A549 (cell line): ENCODE data around the gene GATA6. TPM values are rescaled to one million over a fixed set of nuclear protein-coding genes. Genes with fewer than 3 reads are reported as not detected.

Experiments
- ATAC-seq, 2 experiments: fragments of 200-7000 bp in 1 of 2; fragments of >200 bp in 1 of 2; cut with Nextera tagmentation in 1 of 2; cut with Tn5 transposase in 1 of 2; 3 replicates each; pipeline versions ENCODE4 v1.8.0 to v1.9.1; 2018 to 2020; ENCODE audit warnings: mild to moderate bottlenecking in 1 of 2, moderate library complexity in 1 of 2
- CTCF ChIA-PET: fragments of 300-600 bp; sonication (Branson Sonifier 250); formaldehyde crosslinking; extraction: SDS; loops from one replicate; lab custom pipeline; 2021; ENCODE audit warnings: antibody characterized with exemption, inconsistent platforms; lab: Yijun Ruan, JAX
- POLR2A ChIA-PET: fragments of 350-600 bp; formaldehyde crosslinking; extraction: SDS; loops from one replicate; lab custom pipeline; 2021; ENCODE audit warnings: antibody characterized with exemption, inconsistent platforms; lab: Yijun Ruan, JAX
- DNase-seq, 2 experiments: peaks; one replicate each; pipeline versions ENCODE4 v3.0.0 to v3.0.0-alpha.2; 2011 to 2016; ENCODE audit warnings: low read depth in 1 of 2, low spot score in 1 of 2
- FAIRE-seq: peaks from 2 replicates; lab custom pipeline; 2011; peaks lifted over from hg19 to GRCh38; lab: Jason Lieb, UNC
- H3K27ac ChIP-seq, 2 experiments: fragments of >200 bp; sonication (Bioruptor Twin); formaldehyde crosslinking; 3 replicates each; pipeline ENCODE4 v1.5.1; 2016 to 2017
- H3K4me1 ChIP-seq: fragments of >200 bp; sonication (Bioruptor Twin); formaldehyde crosslinking; 3 replicates; pipeline ENCODE4 v1.6.1; 2016
- H3K4me2 ChIP-seq: fragments of >200 bp; sonication (Bioruptor Twin); formaldehyde crosslinking; 3 replicates; pipeline ENCODE4 v1.6.1; 2016
- H3K4me3 ChIP-seq: fragments of >200 bp; sonication (Bioruptor Twin); formaldehyde crosslinking; 3 replicates; pipeline ENCODE4 v1.5.1; 2016
- H3K9me3 ChIP-seq: fragments of >200 bp; sonication (Bioruptor Twin); formaldehyde crosslinking; 3 replicates; pipeline ENCODE4 v1.6.1; 2016
- BCL3 ChIP-seq: fragments of >200 bp; sonication (Bioruptor Twin); formaldehyde crosslinking; IDR thresholded peaks from 3 replicates; pipeline ENCODE4 v1.6.1; 2016
- BHLHE40 ChIP-seq: IDR thresholded peaks from 2 replicates; pipeline ENCODE4 v1.6.1; 2012; ENCODE audit warnings: low read depth, low read length, inconsistent platforms
- CBX2 ChIP-seq: fragments of 200-600 bp; sonication (generic); IDR thresholded peaks from 2 replicates; pipeline ENCODE4 v1.6.1; 2016; ENCODE audit warnings: low read depth, mild to moderate bottlenecking, borderline replicate concordance
- CHD2 ChIP-seq: fragments of 150-350 bp; IDR thresholded peaks from 2 replicates; pipeline ENCODE4 v1.6.1; 2014; ENCODE audit warnings: low read length; ENCODE audit not compliant: partially characterized antibody
- CTCF ChIP-seq: fragments of >200 bp; sonication (Bioruptor Twin); formaldehyde crosslinking; IDR thresholded peaks from 3 replicates; pipeline ENCODE4 v1.5.1; 2016
- EHF ChIP-seq: fragments of 250-450 bp; sonication (Bioruptor Pico); IDR thresholded peaks from 2 replicates; pipeline ENCODE4 v1.5.0; 2020; ENCODE audit warnings: mild to moderate bottlenecking
- EP300 ChIP-seq, 2 experiments: fragments of >200 bp; sonication (Bioruptor Twin); formaldehyde crosslinking; IDR thresholded peaks; 2 replicates in 1 of 2; 3 replicates in 1 of 2; pipeline ENCODE4 v1.6.1; 2016 to 2017
- ESRRA ChIP-seq: fragments of 150-350 bp; IDR thresholded peaks from 2 replicates; pipeline ENCODE4 v1.6.1; 2014; ENCODE audit warnings: mild to moderate bottlenecking, low read length, borderline replicate concordance
- FOXS1 ChIP-seq: fragments of 250-450 bp; sonication (Bioruptor Pico); IDR thresholded peaks from 2 replicates; pipeline ENCODE4 v1.5.0; 2020; ENCODE audit warnings: mild to moderate bottlenecking, moderate library complexity
- GATA3 ChIP-seq: IDR thresholded peaks from 2 replicates; pipeline ENCODE4 v1.6.1; 2012; ENCODE audit warnings: borderline replicate concordance
- HEYL ChIP-seq: fragments of 250-450 bp; sonication (Bioruptor Pico); IDR thresholded peaks from 2 replicates; pipeline ENCODE4 v1.8.0; 2021; ENCODE audit warnings: mild to moderate bottlenecking, moderate library complexity
- HMGXB4 ChIP-seq: fragments of 250-450 bp; sonication (Bioruptor Pico); IDR thresholded peaks from 2 replicates; pipeline ENCODE4 v1.5.0; 2021; ENCODE audit warnings: mild to moderate bottlenecking, moderate library complexity, borderline replicate concordance
- HOXA7 ChIP-seq: fragments of 250-450 bp; sonication (Bioruptor Pico); IDR thresholded peaks from 2 replicates; pipeline ENCODE4 v1.5.0; 2020; ENCODE audit warnings: mild to moderate bottlenecking, moderate library complexity
- JUN ChIP-seq, 2 experiments: fragments of >200 bp; sonication (Bioruptor Twin); formaldehyde crosslinking; IDR thresholded peaks; 2 replicates in 1 of 2; 3 replicates in 1 of 2; pipeline ENCODE4 v1.6.1; 2016 to 2017
- MAFK ChIP-seq: fragments of 450-650 bp; IDR thresholded peaks from 2 replicates; pipeline ENCODE4 v1.6.1; 2014; ENCODE audit not compliant: partially characterized antibody
- MAZ ChIP-seq: fragments of 150-350 bp; IDR thresholded peaks from 2 replicates; pipeline ENCODE4 v1.6.1; 2014; ENCODE audit warnings: antibody characterized with exemption, low read depth, low read length, borderline replicate concordance
- MYC ChIP-seq: IDR thresholded peaks from 2 replicates; pipeline ENCODE4 v1.6.1; 2012; ENCODE audit warnings: mild to moderate bottlenecking, inconsistent platforms, low read length, improper control_type of control experiment, borderline replicate concordance
- NR3C1 ChIP-seq: fragments of >200 bp; sonication (Bioruptor Twin); formaldehyde crosslinking; IDR thresholded peaks from 3 replicates; pipeline ENCODE4 v1.6.1; 2017
- PBX3 ChIP-seq: IDR thresholded peaks from 2 replicates; pipeline ENCODE4 v1.6.1; 2012
- RCOR1 ChIP-seq: fragments of 150-350 bp; IDR thresholded peaks from 2 replicates; pipeline ENCODE4 v1.6.1; 2014; ENCODE audit warnings: antibody characterized with exemption, low read length, low read depth
- REST ChIP-seq: fragments of 200-600 bp; sonication (generic); IDR thresholded peaks from 2 replicates; pipeline ENCODE4 v1.6.1; 2016; ENCODE audit warnings: antibody characterized with exemption, mild to moderate bottlenecking, moderate library complexity
- RNF2 ChIP-seq: fragments of 200-600 bp; sonication (generic); IDR thresholded peaks from 2 replicates; pipeline ENCODE4 v1.6.1; 2016; ENCODE audit warnings: low read depth, mild to moderate bottlenecking, antibody characterized with exemption, moderate library complexity, borderline replicate concordance
- SREBF2 ChIP-seq: fragments of 450-650 bp; IDR thresholded peaks from 2 replicates; pipeline ENCODE4 v1.6.1; 2014; ENCODE audit warnings: mild to moderate bottlenecking, moderate library complexity
- TP53 ChIP-seq: fragments of 250-450 bp; sonication (Bioruptor Pico); IDR thresholded peaks from 2 replicates; pipeline ENCODE4 v1.5.0; 2021; ENCODE audit warnings: mild to moderate bottlenecking, moderate library complexity
- ZC3H11A ChIP-seq: fragments of 450-650 bp; IDR thresholded peaks from 2 replicates; pipeline ENCODE4 v1.6.1; 2014; ENCODE audit warnings: antibody characterized with exemption, mild to moderate bottlenecking
- ZFP36 ChIP-seq: fragments of 450-650 bp; IDR thresholded peaks from 2 replicates; pipeline ENCODE4 v1.6.1; 2014; ENCODE audit warnings: borderline replicate concordance; ENCODE audit not compliant: partially characterized antibody
- ZSCAN20 ChIP-seq: fragments of 250-450 bp; sonication (Bioruptor Pico); IDR thresholded peaks from 2 replicates; pipeline ENCODE4 v1.8.0; 2022; ENCODE audit warnings: mild to moderate bottlenecking, moderate library complexity
- WGBS: methylation state at CpG from one replicate; pipeline ENCODE4 v1.1.6; 2017; ENCODE audit errors: missing lambda C conversion rate; 5-methylcytosine and 5-hydroxymethylcytosine counted together
- polyA plus RNA-seq, 4 experiments: library from polyadenylated mRNA; depleted of rRNA in 3 of 4; stranded (reverse); fragments of >200 nt; fragmentation: RNase III in 1 of 4; extraction: RNeasy Plus Mini Kit Qiagen cat#74134 plus additional on column Dnase treatment in 1 of 4; gene quantifications; 2 replicates in 3 of 4; 3 replicates in 1 of 4; pipeline ENCODE4 v1.2.3, GENCODE V29; 2011 to 2017

The GATA6 gene
- polyA plus RNA-seq, 2 of the 4 experiments (the other 2 are of a cell fraction) = 1.2 to 1.3 TPM

GRCh38 chr18:22167091-22167470 is 2.3 kb upstream of the GATA6 start:
- peak overlapping the region; percentile 91 for H3K4me2 ChIP-seq
- no peak for ATAC-seq
- H3K9me3 ChIP-seq = no peaks in the 10 kb centered on the region
- POLR2A ChIA-PET = no interaction called here
- peaks cover 20% of the 10 kb centered on the region; the same call in 2 of the 3 replicates for H3K4me1 ChIP-seq
- DNase-seq = peak; percentile 5
- peak overlapping the region; percentile 72 for H3K4me3 ChIP-seq
- 7% methylated on average over 19 of the region's 25 CpGs for WGBS
- FAIRE-seq = no peak
- no peak for TF ChIP-seq NR3C1
- TF ChIP-seq EHF (CRISPR knock-in tag) = no peak
- TF ChIP-seq MAFK = no peak
- no peak for TF ChIP-seq BHLHE40
- no peak for TF ChIP-seq HMGXB4 (CRISPR knock-in tag)
- no peak for TF ChIP-seq SREBF2
- no peak for TF ChIP-seq MAZ
- TF ChIP-seq, all 56 proteins: peak for 0
- CTCF ChIA-PET = no interaction called here
- H3K27ac ChIP-seq = no peak overlapping the region

- no peak for FAIRE-seq
- Histone ChIP-seq H3K27ac (no peak overlapping the region), H3K4me1 (peaks cover 20% of the 10 kb centered on the region; the same call in 2 of the 3 replicates), H3K4me2 (peak overlapping the region; percentile 91), H3K9me3 (no peaks in the 10 kb centered on the region), H3K4me3 (peak overlapping the region; percentile 72)
- WGBS = 1% methylated on average over 34 of the region's 34 CpGs
- peak; percentile 37 to 41 for DNase-seq
- CTCF ChIA-PET = no interaction called here
- POLR2A ChIA-PET = no interaction called here
- no peak for ATAC-seq
- TF ChIP-seq ZSCAN20 (CRISPR knock-in tag) (no peak), BCL3 (no peak), ZC3H11A (no peak), SREBF2 (no peak), CTCF (no peak), HEYL (CRISPR knock-in tag) (no peak), CHD2 (no peak), RCOR1 (no peak), EP300 (IDR thresholded peaks at IDR 0.05) (no peak), EHF (CRISPR knock-in tag) (no peak), REST (peak; percentile 40; the same call in 1 of the 2 replicates), MAFK (no peak), PBX3 (no peak), GATA3 (no peak), ZFP36 (peak; percentile 95), FOXS1 (CRISPR knock-in tag) (no peak), JUN (IDR thresholded peaks at IDR 0.05) (no peak), TP53 (CRISPR knock-in tag) (no peak), RNF2 (peak; percentile 100), CBX2 (peak; percentile 82), MYC (no peak), ESRRA (no peak), HOXA7 (CRISPR knock-in tag) (no peak)
These were observed 1.7 kb upstream of the GATA6 start for GRCh38 chr18:22167471-22168241.
